GM19372 (cell line): ENCODE measurements around the gene CALCOCO2.
"Not testable (repeated sequence)": the region's sequence is repeated elsewhere in the genome, so short reads cannot be mapped to it uniquely, and the experiment has no call there.

Source experiments
- ATAC-seq: cut with Tn5 transposase; IDR thresholded peaks from one replicate; pipeline ENCODE4 v1.9.1; 2021; ENCODE audit warnings: mild to moderate bottlenecking, low read depth, moderate library complexity; ENCODE audit not compliant: unreplicated experiment

The CALCOCO2 gene, protein sequence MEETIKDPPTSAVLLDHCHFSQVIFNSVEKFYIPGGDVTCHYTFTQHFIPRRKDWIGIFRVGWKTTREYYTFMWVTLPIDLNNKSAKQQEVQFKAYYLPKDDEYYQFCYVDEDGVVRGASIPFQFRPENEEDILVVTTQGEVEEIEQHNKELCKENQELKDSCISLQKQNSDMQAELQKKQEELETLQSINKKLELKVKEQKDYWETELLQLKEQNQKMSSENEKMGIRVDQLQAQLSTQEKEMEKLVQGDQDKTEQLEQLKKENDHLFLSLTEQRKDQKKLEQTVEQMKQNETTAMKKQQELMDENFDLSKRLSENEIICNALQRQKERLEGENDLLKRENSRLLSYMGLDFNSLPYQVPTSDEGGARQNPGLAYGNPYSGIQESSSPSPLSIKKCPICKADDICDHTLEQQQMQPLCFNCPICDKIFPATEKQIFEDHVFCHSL

DNA sequence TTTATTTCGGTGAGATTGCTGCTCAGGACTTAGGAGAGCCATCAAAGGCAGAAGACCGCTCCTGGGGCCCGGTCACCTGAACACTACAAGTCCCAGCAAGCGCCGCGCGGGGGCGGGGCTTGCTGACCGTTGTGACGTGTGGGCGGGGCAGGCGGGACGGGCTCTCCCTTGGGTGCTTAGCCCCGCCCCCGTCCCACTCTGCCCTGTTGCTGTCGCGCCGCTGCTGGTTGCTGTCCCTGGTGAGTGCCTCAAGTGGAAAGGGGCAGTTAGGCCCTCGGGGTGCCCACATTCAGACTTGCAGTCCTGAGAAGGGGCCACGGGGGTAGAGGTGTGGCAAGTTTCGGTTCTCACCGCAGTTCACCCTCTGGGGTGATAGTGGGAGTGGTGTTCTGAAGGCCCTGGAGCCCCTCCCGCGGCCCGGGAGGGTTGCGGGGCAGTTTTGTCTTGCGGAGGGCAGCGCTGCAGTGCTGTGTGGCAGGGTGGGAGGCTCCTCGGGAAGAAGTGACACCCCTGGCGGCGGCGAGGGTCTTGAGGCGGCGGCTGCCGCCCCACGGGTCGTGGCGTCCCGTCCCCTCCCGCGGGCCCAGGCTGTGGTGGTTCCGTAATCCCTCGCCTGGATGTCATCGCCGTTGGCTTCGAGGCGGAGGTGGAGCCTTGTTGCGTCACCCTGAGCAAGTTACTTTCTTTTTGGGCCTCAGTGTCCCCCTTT, at the start of gene CALCOCO2:
Gene CALCOCO2 (plus strand): TSS at position 196 of the 709 bp plus-strand sequence. CDS start 10,673 bp downstream, outside the sequence.
- peak; percentile 90 for ATAC-seq

DNA sequence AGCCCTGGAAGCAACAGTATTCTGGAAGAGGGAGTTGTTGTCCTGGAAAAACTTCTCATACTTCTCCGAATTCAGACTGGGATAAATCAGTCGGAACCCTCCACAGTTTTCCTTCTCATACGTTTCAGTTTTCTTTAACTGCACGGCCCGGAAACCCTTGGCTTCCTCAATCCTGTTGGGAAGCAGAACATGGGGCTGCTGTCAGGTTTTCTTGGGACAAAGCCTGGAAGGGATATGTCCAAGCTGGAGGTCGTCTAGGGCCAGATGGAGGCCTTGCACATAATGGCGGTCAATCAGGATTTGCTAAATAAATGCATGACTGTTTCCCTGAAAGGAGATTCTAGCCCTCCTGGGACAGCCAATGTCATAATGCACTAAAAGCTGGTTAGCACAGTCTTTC, 43.0 kb upstream of the CALCOCO2 start:
- no peak for ATAC-seq

DNA sequence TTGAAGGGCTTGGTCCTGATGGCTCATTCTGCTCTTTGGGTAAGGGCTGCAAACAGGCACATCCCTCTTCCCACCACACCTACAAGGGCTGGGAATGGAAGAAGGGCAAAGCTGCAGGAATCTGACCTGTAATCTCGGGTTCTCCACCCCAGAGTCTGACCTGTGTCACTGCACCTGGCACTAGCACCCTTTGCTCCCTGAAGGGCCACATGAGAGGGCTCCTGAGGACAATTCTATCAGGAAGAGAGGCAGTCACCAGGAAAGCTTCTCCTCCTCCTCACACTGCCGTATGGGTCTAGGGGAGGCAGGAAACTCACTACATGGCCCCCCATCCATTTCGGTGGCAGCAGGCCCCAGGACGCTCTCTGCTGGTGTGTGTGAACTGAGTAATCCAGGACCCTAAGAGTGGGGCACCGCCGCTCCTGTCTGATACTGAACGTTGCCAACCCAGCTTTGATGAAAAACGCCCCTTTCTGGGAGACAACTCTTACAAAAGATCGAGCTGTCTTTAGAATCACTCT, 40.2 kb upstream of the CALCOCO2 start:
- ATAC-seq: no peak

DNA sequence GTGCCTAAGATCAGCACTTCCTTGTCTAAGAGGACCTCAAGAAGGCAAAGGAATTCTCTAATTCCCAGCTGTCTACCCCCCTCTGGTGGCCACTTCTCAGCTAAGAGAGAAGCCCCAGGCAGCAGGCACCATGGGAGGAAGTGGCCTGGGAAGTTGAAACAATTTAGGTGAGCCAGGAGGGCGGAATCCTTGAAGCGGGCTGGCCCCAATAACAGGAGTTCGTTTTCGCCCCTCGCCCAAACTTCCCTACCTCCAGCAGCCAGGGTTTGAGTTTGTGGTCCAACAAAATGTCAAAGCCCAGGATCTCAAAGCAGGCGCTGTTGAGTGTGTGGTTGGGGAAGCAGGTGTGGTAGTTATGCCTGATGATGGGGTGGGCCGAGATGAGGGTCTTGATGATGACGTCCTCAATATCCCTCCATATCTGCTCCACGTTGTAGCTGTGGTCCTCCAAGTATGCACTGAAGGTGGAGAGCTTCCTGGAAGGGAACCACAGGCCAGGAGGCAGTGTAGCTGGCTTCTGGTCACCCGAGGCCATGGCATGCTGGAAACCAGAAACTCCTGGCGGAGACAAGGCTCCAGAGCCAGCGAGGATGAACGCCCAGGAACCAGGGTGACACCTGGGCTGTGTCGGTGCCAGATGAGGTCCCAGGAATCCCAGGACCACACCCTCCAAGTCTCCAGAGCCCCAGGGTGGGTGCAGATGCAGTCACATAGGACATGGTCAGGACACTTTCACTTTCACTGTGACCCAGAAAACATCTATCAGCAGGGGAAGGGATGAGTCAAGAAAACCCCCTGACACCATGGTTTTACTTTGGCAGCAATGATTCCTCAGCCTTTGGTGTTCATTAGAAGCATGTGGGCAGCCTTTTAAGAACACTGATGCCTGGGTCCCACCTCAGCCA, 39.5 kb upstream of the CALCOCO2 start:
- no peak for ATAC-seq

DNA sequence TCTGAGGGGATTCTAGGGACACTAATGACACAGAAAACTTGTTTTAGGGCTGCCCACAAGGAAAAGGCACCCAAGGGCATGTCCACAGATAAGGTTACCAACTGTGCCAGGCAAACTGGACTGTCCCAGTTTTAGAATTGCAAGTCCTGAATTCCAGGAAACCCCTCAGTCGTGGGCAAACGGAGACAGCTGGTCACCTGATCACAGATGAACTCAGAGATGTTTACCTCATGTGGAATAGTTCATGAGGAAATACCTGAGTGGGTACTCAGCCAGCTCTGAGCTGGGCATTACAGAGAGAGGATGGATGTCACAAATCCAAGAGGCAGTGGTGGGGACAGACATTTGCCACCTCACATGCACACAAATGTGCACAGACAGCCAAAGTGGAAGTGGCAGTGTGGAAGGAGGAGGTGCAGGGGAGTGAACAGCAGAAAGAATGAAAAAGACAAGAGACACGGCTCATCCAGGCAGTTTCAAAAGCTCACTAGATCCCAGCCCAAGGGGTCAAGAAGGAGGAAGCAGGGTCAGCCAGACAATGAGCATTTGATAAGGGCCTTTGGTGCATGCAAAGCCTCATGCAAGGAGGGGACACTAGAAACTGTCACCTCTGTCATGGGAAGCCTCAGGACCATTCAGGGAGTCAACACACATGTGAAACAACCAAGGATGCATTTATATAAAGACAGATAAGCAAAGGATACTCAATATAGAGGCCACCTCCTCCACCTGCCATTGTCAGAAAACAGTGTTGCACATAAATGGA, 38.6 kb upstream of the CALCOCO2 start:
- no peak for ATAC-seq

DNA sequence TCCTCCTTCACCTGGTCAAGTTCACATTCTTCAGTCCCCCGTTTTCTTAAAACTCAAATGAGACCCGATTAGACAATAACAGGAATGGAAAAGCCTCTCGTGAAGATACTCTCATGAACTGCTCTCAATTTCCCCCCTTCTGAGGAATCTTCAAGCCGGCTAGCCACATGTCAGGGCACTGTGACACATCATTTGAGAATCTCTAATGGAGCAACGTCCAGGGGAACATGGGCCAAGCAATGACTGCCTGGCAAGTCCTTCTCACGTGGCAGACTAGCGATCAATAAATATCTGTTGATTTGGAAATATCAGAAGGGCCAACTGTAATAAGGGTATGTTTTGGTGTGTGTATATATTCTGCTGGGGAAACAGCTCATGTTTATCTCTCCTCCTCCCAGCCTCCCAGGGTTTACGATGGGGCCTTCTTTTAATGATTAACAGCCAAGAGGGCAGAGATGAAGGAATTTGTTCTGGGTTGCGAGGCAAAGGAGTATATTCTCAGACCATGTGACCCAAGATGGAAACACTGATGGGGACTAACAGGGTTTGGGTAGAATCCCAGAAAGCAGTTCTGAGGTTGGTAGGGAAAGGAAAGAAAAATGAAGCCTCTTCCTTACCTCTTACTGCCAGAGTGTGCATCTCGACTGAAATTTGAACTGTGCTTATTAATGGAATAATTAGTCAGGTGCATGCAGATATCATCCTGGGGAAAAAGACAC, 35.2 kb upstream of the CALCOCO2 start:
- ATAC-seq: no peak

DNA sequence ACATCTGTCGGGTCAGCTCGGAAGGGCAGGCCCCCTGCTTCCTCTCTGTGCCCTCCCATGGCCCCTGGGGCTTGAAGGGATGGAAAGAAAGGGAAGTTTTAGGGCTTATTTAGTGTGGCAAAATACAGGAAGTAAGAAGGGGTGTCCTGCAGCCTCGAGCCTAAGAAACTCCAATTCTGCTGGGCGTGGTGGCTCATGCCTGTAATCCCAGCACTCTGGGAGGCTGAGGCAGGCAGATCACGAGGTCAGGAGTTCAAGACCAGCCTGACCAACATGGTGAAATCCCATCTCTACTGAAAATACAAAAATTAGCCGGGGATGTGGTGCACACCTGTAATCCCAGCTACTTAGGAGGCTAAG, 34.7 kb upstream of the CALCOCO2 start:
- ATAC-seq: not testable (repeated sequence)

DNA sequence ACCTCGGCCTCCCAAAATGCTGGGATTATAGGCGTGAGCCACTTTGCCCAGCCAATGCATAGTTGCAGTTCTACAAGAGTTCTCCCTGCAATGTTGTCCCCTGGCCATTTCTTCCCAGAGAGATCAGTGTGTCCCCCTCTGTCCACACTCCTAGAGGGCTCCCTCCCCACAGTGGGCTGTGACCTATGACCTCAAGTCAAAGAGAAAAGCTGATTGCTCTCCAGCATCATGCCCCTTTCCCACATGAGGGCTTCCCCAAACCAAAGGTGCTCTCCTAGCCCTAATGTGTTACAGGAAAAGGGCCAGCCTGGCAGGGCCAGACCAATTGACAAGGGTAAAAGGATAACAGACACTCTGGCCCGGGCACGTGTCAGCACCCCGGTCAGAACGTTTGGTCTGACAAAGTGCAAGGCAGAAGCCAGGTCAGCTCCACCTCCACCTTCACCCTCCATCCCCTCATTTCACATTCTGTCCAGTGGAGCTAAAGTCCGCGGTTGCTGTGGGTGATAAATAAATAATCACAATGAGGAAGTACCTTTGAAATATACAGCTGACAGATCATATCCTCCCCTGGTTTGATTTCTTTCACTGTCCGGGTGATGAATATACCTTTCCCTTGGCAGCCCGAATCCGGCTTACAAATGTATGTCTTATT, 31.6 kb upstream of the CALCOCO2 start:
- ATAC-seq: no peak

DNA sequence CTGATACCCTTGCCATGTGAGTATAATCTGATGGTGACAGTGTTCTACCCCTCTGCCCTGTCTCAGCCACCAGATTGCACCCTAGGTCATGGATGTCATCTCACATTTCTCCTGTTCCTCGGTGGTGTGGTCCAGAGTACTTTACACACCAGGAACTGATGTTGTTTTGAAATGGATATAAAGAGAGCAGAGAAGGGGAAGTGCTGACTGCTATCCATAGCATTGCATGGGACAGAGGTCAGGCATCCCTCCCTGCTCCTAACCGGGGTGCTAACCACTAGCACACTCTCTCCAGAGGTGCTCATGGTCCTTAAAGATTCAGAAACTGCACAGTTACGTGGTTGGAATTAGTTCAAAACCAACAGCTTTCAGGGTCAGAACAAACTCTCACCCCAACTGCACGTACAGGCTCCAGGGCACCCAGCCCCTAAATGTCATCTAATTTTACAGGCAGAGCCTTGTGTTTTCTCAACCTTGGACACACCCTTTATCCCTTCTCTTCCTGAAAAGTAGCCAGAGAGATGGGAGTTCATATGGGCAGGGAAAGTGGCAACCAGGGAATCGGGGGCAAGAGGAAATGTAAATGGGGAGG, 30.1 kb upstream of the CALCOCO2 start:
- ATAC-seq: no peak

DNA sequence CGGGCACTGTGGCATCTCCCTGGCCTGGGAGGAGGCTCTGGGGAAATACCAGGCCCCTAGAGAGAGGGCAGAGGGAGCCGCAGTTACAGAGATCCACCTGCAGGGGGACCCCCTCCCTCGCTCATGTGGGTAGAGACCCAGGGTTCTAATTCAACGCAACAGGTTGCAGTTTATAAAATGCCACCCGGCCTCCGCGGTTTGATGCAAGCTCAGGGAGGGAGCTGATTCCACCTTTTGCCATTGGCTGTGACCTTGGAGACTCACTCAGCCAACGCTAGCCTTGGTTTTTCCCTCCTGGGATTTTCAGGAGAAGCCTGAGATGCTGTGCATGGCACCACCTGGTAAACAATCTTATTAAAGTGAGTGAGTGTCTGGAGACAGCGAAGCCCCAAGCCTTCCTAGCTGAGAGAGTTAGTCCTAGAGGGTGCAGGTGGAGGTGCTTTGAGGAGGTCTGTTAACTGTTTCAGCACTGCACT, 25.9 kb upstream of the CALCOCO2 start:
- no peak for ATAC-seq

DNA sequence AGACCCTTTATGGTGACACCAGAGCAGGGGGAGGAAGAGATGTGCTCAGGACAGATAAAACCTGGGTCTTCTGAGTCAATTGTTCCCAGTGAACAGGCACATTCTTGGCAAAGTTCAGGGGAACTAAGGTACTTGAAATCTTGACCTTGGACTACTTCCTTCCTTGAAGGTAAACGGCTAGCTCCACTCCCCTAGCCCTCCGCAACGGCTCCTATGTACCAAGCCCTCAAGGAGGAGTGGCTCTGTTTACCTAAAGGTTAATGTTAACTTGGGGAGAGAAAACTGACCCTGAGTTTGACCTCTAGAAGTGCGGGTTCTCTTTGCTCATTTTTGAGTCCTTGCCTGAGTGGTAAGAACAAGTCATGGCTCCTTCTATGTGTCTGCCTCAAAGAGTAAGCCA, 21.7 kb upstream of the CALCOCO2 start:
- no peak for ATAC-seq

DNA sequence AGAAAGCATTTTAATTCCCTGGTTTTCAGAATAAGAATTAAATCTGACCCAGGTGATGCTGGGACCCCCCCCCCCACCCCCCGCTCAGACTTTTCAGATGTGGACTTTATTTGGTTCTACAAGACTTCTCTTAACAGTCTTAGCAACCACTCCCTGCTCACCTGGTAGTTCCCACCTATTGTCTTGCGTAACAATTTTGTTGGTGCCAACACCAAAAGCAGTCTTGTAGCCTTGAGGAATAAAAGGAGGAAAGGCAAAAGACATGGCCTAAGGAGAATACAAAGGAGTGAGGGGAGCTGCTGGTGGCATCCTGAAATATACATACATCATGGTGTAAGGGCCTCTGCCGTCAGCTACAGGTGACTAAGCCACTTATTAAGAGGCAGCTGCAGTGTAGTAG, 18.8 kb upstream of the CALCOCO2 start:
- no peak for ATAC-seq

DNA sequence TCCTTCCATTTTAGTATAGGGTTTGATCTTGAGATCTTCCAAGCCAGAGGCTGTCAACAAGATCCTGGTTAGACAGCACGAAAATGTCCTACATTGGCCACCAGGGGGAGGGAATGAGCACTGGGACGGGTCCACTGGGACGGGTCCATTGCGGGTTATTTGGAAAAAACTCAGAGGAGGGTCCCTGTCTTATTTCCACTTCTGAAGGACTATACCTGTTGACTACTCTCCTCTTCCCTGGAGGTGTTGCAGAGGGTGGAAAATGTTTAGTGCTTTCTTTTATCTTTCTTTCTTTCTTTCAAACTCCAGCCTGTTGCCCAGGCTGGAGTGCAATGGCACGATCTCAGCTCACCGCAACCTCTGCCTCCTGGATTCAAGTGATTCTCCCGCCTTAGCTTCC, 16.3 kb upstream of the CALCOCO2 start:
- no peak for ATAC-seq

DNA sequence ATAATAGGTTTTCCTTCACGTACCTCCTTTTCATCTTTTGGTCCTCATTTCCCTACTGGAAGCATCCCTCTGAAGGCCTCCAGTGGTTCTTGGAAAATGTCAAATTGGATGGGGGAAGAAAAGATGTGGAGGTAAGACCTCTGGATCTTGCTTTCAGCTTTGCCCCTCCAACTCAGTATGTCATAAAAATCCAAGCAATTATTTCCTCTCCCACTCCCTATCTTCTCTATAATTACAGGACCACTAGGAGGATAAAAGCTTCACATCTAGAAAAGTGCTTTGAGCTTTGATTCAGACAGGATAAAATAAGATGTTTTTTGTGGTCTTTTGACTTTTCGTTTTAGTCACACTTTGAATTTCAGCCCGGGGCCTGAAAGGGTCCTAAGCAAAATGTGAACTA, 15.5 kb upstream of the CALCOCO2 start:
- ATAC-seq: no peak

DNA sequence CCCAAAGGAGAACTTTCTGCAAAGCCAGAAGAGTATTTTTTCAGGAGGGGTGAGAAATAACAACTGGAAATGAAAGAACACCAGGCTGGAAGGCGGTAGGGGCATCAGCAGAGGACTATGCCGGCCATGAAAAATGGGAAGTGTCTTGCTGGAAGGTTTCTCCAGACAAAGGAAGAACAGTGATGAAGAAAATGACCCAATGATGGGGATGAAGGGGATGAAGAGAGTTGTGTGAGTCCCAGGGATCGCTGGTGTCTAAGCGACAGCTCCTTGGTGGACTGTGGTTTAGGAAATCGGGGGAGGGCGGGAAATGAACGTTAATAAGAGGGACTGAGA, 14.4 kb upstream of the CALCOCO2 start:
- ATAC-seq: no peak

DNA sequence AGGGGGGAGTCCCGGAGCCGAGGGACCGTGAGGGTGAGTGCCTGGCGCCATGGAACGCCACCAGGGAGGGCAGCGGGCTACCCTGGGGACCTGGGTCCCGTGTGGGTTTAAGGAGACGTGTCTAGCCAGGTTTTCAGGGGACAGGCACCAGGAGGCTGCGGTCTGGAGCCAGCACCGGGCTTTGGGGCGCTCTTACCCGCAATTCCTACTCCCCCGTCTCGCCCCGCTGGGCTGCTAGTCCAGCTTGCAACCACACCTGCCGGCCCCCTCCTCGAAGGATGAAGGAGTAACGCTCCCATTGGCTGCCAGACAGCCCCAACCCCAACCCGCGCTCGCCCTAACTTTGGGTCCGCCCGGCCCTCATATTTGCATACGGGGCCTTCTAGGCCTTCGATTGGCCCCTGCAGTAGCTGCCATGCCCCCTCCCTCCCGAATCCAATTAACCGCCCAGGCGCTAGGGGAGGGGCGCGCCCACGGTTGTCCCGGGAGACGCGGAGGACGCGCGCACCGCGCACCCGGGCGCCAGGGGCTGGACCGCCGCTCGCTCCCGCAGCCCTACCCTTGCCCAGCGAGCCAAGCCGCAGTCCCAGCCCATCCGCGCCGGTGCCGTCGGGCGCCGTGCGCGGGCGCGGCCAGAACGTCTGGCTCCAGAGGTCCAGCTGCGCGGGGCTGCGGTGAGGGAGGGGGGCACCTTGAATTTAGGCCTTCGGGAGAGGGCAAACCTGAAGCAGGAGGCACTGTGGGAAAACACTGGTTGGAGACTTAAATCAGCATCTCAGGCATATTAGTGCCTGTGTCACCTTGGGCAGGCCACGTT, 13.9 kb upstream of the CALCOCO2 start, which contains the start of gene TTLL6:
Gene TTLL6 (minus strand): TSS at position 456 of the 817 bp plus-strand sequence. CDS start 157 bp downstream, at position 299.
- no peak for ATAC-seq

DNA sequence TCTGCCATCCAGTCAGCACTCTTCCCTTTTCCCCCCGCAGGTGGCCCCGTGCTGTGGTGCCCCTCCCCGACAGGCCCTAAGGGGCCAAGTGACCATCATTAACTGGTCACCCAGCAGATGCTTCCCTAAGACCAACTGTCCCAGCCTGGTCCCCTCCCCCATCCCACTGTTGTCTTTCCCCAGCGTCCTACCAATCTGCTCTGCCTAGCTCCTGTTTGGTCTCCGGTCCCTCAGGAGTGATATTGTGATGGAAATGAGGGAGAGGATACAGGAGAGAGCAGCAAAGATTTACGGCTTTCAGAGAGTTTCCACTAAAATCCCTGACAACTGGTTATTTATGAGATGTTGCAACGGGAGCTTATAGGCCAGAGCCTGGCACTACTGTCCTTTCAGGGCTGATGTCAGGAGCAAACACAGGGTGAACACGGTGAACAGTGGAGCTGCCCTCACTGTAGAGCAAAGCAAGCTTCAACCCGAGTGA, 12.4 kb upstream of the CALCOCO2 start:
- no peak for ATAC-seq
